AG10803 (cell line): ENCODE data around the gene CABP4.

Source experiments
- DNase-seq: peaks from one replicate; pipeline ENCODE4 v3.0.0; 2010; ENCODE audit warnings: low read depth
- H3K4me3 ChIP-seq: 2 replicates; pipeline ENCODE4 v1.5.1; 2011; ENCODE audit warnings: mild to moderate bottlenecking, low read length, control low read depth
- CTCF ChIP-seq: conservative IDR thresholded peaks from 2 replicates; pipeline ENCODE4 v1.5.1; 2011; ENCODE audit warnings: mild to moderate bottlenecking, low read length, control low read depth, inconsistent platforms

Gene CABP4

DNA sequence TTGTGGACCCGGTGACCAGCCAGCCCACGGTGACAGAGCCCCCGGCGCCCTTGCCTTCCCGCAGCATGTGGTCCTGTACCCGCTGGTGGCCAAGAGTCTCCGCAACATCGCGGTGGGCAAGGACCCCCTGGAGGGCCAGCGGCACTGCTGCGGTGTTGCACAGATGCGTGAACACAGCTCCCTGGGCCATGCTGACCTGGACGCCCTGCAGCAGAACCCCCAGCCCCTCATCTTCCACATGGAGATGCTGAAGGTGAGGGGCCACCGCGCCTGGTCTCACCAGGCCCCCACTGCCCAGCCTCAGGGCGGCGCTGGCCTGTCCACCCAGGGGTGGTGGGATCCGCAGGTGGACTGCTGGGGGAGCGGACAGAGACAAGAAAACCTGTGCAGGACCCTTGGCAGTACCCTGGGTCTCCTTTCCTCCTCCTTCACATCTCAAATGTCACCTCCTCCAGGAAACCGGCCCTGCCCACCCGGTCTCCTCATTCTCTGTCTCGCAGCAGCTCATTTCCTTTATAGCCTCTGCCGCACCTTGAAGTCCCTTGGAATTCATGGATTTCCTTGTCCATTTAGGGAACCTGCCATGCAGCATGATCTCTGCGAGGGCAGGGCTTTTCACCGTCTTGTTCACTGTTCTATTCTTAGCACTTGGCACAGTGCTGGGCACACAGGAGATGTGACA is 34.2 kb downstream of the CABP4 start:
- no peak overlapping the region for H3K4me3 ChIP-seq
- no peak for DNase-seq
- no peak for TF ChIP-seq CTCF

DNA sequence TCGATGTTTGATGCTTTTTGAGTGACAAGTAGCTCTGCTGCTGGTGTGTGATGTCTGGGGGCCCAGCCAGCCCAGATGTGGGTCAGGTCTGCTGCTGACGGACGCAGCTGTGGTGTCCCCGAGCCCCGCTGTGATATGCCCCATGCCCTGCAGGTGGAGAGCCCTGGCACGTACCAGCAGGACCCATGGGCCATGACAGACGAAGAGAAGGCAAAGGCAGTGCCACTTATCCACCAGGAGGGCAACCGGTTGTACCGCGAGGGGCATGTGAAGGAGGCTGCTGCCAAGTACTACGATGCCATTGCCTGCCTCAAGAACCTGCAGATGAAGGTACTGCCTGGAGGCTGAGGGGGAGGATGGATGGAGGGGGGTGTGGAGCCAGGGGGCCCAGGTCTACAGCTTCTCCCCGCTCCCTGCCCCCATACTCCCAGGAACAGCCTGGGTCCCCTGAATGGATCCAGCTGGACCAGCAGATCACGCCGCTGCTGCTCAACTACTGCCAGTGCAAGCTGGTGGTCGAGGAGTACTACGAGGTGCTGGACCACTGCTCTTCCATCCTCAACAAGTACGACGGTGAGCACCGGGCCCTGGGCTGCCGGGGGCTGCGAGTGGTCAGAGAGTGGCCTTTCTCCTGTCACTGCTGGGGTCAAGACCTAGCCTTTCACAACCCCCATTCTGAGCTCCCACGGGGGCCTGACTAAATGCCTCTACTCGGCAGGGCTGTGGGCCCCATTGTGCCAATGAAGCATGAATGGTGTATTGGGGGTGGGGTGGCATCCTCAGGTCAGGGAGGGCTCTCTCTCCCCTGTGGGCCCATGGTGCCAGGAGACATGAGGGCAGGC is 35.0 kb downstream of the CABP4 start:
- TF ChIP-seq CTCF, result no peak
- DNase-seq, result no peak
- no peak overlapping the region for H3K4me3 ChIP-seq

DNA sequence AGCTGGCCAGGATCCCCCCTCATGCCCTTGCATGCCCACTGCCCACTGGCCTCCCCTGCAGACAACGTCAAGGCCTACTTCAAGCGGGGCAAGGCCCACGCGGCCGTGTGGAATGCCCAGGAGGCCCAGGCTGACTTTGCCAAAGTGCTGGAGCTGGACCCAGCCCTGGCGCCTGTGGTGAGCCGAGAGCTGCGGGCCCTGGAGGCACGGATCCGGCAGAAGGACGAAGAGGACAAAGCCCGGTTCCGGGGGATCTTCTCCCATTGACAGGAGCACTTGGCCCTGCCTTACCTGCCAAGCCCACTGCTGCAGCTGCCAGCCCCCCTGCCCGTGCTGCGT is 35.5 kb downstream of the CABP4 start:
- TF ChIP-seq CTCF, result no peak
- H3K4me3 ChIP-seq, result no peak overlapping the region
- no peak for DNase-seq

DNA sequence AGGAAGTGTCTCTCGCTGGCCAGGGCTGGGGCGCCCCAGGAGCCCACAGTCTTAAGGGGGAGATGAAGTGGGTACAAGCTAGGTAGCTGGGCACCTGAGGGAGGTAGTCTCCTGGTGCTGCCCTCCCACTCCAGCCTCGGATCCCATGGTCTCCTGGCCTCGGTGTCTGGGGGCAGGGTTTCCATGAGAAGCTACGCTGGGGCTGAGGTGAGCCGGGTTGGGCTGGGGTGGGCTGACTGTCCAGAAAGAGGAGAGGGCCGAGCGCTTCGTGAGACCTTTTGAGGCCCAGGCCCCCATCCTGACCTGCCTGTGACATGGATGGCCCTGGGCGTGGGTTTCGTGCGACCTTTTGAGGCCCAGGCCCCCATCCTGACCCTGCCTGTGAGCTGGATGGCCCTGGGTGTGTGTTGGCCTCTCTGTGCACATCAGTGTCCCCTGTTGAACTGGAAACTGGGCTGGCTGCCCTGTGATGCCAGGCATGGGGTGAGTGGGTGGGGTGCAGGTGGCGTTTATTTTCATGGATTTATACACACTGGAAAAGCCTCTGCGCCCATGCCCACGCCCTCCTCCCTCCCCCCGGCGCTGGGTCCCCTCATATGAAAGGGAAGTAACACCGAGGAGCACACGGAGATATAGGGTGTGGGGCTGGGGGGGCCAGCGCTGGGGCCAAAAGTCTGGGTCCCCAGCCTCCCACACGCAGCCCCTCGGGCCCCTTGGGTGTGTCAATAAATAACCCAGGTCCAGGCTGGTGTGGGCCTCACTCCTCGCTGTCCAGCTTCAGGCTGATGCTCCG is 36.3 kb downstream of the CABP4 start:
- H3K4me3 ChIP-seq, result no peak overlapping the region
- TF ChIP-seq CTCF, result no peak
- no peak for DNase-seq

DNA sequence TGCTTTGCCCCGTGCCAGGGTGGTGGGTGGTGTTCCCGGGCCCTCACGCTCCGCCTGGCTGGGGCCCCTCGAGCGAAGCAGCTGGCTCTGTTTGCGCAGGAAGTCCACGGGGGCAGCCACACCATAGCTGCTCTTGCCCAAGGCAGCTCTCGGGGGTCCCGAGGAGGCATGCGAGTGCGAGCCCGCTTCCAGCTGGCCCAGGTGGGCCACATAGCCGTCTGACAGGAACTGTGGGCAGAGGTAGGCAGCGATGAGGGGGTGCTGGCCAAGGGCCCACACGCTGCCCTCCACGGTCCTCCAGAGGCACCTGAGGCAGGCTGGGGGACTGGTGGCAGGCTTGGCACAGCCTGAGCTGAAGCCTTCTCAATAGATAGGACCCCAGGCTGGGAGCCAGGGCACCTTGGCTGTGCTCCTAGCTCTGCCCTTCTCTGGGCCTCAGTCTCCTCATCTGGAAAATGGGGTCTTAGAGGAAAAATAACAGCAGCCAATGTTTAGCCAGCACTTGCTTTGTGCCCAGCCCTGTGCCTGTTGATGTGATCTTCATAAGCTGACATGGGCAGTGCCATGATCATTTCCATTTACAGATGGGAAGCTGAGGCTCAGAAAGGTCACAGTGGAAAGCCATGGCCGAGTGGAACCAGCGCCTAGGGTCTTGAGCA is 37.0 kb downstream of the CABP4 start:
- H3K4me3 ChIP-seq, result no peak overlapping the region
- TF ChIP-seq CTCF, result no peak
- DNase-seq, result no peak

DNA sequence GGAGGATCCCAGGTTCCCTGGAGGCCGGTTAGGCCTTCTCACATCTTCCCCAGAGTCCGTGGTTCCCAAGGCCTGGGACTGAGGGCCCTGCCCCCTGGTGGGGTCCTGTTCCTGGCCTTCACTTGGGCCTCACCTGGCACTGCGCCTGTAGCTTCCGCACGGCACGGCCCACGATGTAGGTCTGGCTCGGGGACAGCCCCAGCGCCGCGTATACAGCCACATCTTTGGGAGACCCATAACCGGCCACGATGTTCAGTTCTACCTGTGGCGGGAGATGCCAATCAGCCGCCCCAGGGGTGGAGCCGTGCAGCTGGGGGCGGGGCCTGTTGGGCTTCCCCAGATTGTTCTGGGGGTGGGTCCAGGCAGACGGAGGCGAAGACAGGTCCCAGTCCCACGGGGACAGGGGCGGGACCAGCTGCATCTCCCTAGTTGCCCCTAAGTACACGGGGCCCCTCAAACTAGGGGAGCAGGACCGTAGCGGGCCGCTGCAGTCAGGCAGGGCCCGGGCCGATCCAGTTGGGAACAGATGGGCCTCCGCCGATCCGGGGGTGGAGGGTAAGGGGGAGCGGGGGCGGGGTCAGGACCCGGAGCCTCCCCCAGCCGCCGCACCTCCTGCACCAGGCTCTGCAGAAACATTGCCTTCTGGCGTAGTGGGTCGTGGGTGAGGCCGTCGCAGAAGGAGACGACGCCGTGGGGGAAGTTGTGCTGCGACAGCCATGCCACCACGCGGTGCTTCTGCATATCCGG is 37.8 kb downstream of the CABP4 start:
- no peak for DNase-seq
- no peak for TF ChIP-seq CTCF
- H3K4me3 ChIP-seq, result no peak overlapping the region
